SK-N-MC (cell line): ENCODE data around the gene ERCC5.

ENCODE experiments used
- DNase-seq: peaks from one replicate; pipeline ENCODE4 v3.0.0-alpha.2; 2011; ENCODE audit warnings: low read depth, low spot score
- H3K27ac ChIP-seq: fragments of 200-600 bp; sonication (generic); 2 replicates; pipeline ENCODE4 v1.5.1; 2016; ENCODE audit warnings: mixed run types
- H3K36me3 ChIP-seq: fragments of 200-600 bp; sonication (generic); 2 replicates; pipeline ENCODE4 v1.6.1; 2017; ENCODE audit warnings: antibody characterized with exemption, low read length, mixed read lengths; ENCODE audit not compliant: insufficient read depth
- H3K4me3 ChIP-seq: fragments of 200-600 bp; sonication (generic); 2 replicates; pipeline ENCODE4 v1.5.1; 2016
- H3K9ac ChIP-seq: fragments of 200-600 bp; sonication (generic); 2 replicates; pipeline ENCODE4 v1.8.0; 2017; ENCODE audit warnings: mixed run types, mixed read lengths; ENCODE audit not compliant: insufficient read length
- H3K9me3 ChIP-seq: fragments of 200-600 bp; sonication (generic); 2 replicates; pipeline ENCODE4 v1.6.1; 2017; ENCODE audit warnings: low read depth, mild to moderate bottlenecking, antibody characterized with exemption, low read length, moderate library complexity, mixed read lengths
- EZH2 ChIP-seq: fragments of 200-600 bp; sonication (generic); IDR thresholded peaks from one replicate; pipeline ENCODE4 v1.6.1; 2017; ENCODE audit warnings: antibody characterized with exemption
- FOXP2 ChIP-seq: optimal IDR thresholded peaks from 2 replicates; pipeline ENCODE3; 2011; ENCODE audit warnings: mild to moderate bottlenecking, moderate library complexity; ENCODE audit not compliant: insufficient read depth; ENCODE audit errors: extremely low read length, control extremely low read depth
- POLR2AphosphoS5 ChIP-seq: IDR thresholded peaks from 2 replicates; pipeline ENCODE4 v1.6.1; 2012; ENCODE audit warnings: mild to moderate bottlenecking, low read depth, low read length, borderline replicate concordance

The ERCC5 gene

GRCh38 chr13:102905905-102906771 is 60.3 kb downstream of the ERCC5 start:
- Histone ChIP-seq H3K9ac (no peak overlapping the region), H3K4me3 (no peak overlapping the region), H3K36me3 (no peaks in the 10 kb centered on the region), H3K27ac (no peak overlapping the region), H3K9me3 (no peaks in the 10 kb centered on the region)
- DNase-seq, result peak; percentile 20
- TF ChIP-seq EZH2, result no peak
- TF ChIP-seq FOXP2, result no peak
- TF ChIP-seq POLR2AphosphoS5, result no peak

DNA sequence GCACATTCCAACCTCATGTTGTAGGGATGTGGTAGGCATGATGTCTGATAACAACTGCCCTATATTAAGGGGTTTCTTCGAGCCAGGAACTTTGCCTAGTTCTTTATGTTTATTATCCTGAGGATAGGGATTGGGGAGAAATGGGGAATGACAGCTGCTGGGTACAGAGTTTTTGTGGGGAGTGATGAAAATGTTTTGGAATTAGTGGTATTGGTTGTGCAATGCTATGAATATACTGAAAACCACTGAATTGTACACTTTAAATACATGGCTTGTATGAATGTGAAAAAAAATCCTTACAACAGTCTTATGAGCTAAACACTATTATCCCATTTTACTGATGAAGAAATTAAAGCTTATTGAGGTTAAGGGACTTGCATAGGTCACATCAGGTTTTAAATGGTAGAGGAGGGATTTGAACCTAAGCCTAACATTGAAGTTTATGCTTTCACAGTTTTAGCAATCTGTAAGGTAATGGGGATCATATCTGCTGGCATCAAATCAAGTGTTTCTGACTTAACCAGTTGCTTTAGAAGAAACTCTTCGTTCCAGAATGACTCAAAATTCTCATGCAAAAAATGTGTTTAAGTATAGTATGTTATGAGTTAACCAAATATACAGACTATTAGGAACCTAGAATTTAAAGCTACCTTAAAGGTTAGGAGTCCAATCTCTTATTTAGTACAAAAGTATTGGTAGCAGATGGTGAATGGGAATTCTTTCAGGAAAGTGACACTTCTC is 61.4 kb downstream of the ERCC5 start:
- DNase-seq, result no peak
- Histone ChIP-seq H3K9me3 (no peaks in the 10 kb centered on the region), H3K9ac (no peak overlapping the region), H3K36me3 (no peaks in the 10 kb centered on the region), H3K27ac (no peak overlapping the region), H3K4me3 (no peak overlapping the region)
- TF ChIP-seq EZH2 (no peak), FOXP2 (no peak), POLR2AphosphoS5 (no peak)

DNA sequence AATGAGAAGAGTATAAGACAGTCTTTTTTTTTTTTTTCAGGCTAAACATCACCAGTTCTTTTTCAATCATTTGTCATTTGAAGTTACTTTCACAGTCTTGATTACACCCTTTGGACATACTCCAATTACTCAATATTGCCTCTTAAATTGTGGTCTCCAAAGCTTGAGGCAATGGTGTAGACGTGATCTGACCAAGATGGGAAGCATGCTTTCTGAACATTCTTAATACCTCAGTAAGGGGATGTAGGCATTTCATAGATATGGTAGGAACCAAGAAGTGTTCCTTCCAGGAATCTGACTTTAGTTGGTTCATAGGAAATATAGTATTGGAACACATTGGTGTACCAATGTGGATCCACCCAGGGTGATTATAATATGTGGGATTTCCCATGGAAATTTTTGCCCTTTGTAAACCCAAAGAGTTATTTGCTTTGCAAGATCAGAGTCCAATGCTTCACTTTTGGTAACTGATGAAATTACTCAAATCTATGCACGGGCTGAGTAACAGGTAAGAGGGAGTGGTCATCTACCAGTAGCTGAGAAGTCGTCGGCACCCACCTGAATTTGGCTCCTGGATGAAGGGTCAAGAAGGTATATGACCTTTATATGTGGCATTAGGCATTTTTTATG is 62.2 kb downstream of the ERCC5 start:
- Histone ChIP-seq H3K36me3 (no peaks in the 10 kb centered on the region), H3K9me3 (no peaks in the 10 kb centered on the region), H3K9ac (no peak overlapping the region), H3K27ac (no peak overlapping the region), H3K4me3 (no peak overlapping the region)
- DNase-seq, result no peak
- no peak for TF ChIP-seq POLR2AphosphoS5
- TF ChIP-seq FOXP2, result no peak
- TF ChIP-seq EZH2, result no peak

DNA sequence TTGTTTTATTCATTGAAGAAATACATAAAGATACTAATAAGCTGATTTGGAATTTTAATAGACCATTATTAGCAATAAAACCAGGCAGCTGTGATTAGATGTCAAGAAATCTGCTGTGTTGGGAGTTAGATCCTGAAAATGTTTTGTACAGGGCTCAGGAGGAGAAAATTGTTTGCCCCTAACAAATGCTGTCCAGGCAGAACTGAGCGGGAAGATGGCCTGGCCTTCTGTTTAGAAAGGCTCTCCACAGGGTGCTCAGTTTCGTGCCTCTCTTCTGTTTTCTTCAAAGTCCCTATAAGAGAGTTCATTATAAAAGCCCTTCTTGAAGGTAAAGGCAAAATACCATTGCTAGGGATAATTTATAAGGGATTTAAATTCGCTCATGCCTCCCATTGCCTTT is 64.1 kb downstream of the ERCC5 start:
- H3K9ac ChIP-seq, result no peak overlapping the region
- H3K9me3 ChIP-seq, result no peaks in the 10 kb centered on the region
- H3K27ac ChIP-seq, result no peak overlapping the region
- no peaks in the 10 kb centered on the region for H3K36me3 ChIP-seq
- no peak for TF ChIP-seq EZH2
- TF ChIP-seq POLR2AphosphoS5, result no peak
- no peak for TF ChIP-seq FOXP2
- no peak overlapping the region for H3K4me3 ChIP-seq
- DNase-seq, result no peak

DNA sequence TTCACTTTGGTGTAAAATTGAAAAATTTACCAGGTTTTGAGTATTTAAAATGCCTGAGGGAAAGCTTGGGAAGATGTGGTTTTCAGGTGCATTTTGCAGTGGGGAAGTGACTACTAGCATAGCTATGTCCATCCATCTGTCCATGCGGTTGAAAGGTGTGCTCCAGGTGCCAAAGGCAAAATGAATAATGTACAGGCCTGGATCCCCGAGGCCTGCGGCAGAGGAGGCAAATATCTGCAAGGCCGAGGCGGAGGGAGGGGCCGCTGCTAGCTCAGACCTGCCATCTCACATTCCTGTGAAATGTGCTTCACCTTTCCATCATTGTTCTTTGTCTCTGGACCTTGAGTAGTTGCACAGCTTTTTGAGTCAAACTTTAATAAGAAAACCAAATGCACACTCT is 65.5 kb downstream of the ERCC5 start:
- Histone ChIP-seq H3K9ac (no peak overlapping the region), H3K9me3 (no peaks in the 10 kb centered on the region), H3K27ac (no peak overlapping the region), H3K4me3 (no peak overlapping the region), H3K36me3 (no peaks in the 10 kb centered on the region)
- TF ChIP-seq POLR2AphosphoS5 (no peak), EZH2 (no peak), FOXP2 (no peak)
- DNase-seq, result no peak

- H3K9ac ChIP-seq, result no peak overlapping the region
- H3K4me3 ChIP-seq, result no peak overlapping the region
- H3K9me3 ChIP-seq, result no peaks in the 10 kb centered on the region
- DNase-seq, result no peak
- H3K27ac ChIP-seq, result no peak overlapping the region
- no peaks in the 10 kb centered on the region for H3K36me3 ChIP-seq
- TF ChIP-seq EZH2, result no peak
These were observed 66.8 kb downstream of the ERCC5 start for GRCh38 chr13:102912599-102912998.

DNA sequence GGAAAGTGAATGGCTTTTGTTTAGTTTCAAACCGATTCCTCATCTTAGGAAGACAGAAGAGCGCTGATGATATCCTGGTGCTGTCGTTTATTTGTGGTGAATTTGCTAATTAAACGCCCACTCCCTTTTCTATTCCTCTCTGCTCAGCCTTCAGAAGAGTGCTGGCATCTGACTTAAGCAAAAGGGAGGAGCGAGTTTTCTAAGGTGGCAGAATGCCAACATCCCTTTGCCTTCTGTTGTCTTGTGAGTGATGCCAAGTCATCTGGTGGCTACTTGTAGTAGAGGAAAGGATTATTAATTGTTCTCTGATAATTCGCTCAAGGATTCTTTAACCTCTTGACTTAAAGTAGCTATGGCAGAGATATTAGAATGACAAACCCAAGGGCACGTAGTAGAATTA is 68.1 kb downstream of the ERCC5 start:
- Histone ChIP-seq H3K4me3 (no peak overlapping the region), H3K36me3 (no peaks in the 10 kb centered on the region), H3K9ac (no peak overlapping the region), H3K9me3 (no peaks in the 10 kb centered on the region), H3K27ac (no peak overlapping the region)
- no peak for TF ChIP-seq EZH2
- no peak for DNase-seq

GRCh38 chr13:102914339-102914930 is 68.6 kb downstream of the ERCC5 start:
- Histone ChIP-seq H3K36me3 (no peaks in the 10 kb centered on the region), H3K27ac (no peak overlapping the region), H3K4me3 (no peak overlapping the region), H3K9ac (no peak overlapping the region), H3K9me3 (no peaks in the 10 kb centered on the region)
- TF ChIP-seq EZH2 (no peak), POLR2AphosphoS5 (no peak), FOXP2 (no peak)
- DNase-seq, result no peak
